Stimulated activated CD8-positive, alpha-beta memory T cell treated with anti-CD3 and anti-CD28 coated beads, Interleukin-12 subunit alpha, Interleukin-12 subunit beta, amount 100 ng/mL, for 1 hour (primary cell): ENCODE measurements around the gene ZNF778.
"Not testable (repeated sequence)": the region's sequence is repeated elsewhere in the genome, so short reads cannot be mapped to it uniquely, and the experiment has no call there.

Source experiments
- DNase-seq: peaks from one replicate; pipeline ENCODE4 v3.0.0-alpha.2; 2020; ENCODE audit warnings: low read depth

Gene ZNF778

GRCh38 chr16:89257757-89258465, 40.4 kb downstream of the ZNF778 start:
- no peak for DNase-seq

GRCh38 chr16:89259901-89260300, 42.4 kb downstream of the ZNF778 start:
- not testable (repeated sequence) for DNase-seq

- no peak for DNase-seq
These were observed 44.4 kb downstream of the ZNF778 start for GRCh38 chr16:89261691-89262563.

- DNase-seq = no peak
These were observed 47.5 kb downstream of the ZNF778 start for GRCh38 chr16:89264800-89265550.

GRCh38 chr16:89265647-89266046, 48.1 kb downstream of the ZNF778 start:
- DNase-seq = no peak

GRCh38 chr16:89266521-89267134, 49.1 kb downstream of the ZNF778 start:
- no peak for DNase-seq

- DNase-seq = not testable (repeated sequence)
These were observed 50.2 kb downstream of the ZNF778 start for GRCh38 chr16:89267746-89268145.

GRCh38 chr16:89268585-89268984, 51.1 kb downstream of the ZNF778 start:
- no peak for DNase-seq

- no peak for DNase-seq
These were observed 51.7 kb downstream of the ZNF778 start for GRCh38 chr16:89268987-89269735.

GRCh38 chr16:89269805-89270665, 52.5 kb downstream of the ZNF778 start:
- no peak for DNase-seq

- DNase-seq = no peak
These were observed 53.3 kb downstream of the ZNF778 start for GRCh38 chr16:89270666-89271345.

GRCh38 chr16:89272631-89273030, 55.1 kb downstream of the ZNF778 start:
- no peak for DNase-seq

GRCh38 chr16:89273741-89274472, 56.4 kb downstream of the ZNF778 start:
- no peak for DNase-seq

- no peak for DNase-seq
These were observed 57.2 kb downstream of the ZNF778 start for GRCh38 chr16:89274561-89275283.

- DNase-seq = no peak
These were observed 57.7 kb downstream of the ZNF778 start for GRCh38 chr16:89275284-89275584.

- DNase-seq = no peak
These were observed 58.6 kb downstream of the ZNF778 start for GRCh38 chr16:89275837-89276720.

GRCh38 chr16:89277049-89277448, 59.5 kb downstream of the ZNF778 start:
- no peak for DNase-seq
